Mucosa of gallbladder (tissue), 1 donor: ENCODE results near the gene TRPM6. TPM values are rescaled to one million over a fixed set of nuclear protein-coding genes. Genes with fewer than 3 reads are reported as not detected.

ENCODE experiments used
- DNase-seq: peaks from one replicate; pipeline ENCODE4 v3.0.0-alpha.2; 2020; ENCODE audit warnings: low spot score
- total RNA-seq: library from RNA; stranded (reverse); gene quantifications from one replicate; pipeline ENCODE4 v1.2.1, GENCODE V29; 2021
- donor health status: DM: no; HTN: no; CAD: no.

The TRPM6 gene
- total RNA-seq, 1 donor from 2014 or later = 0.29 TPM

DNA sequence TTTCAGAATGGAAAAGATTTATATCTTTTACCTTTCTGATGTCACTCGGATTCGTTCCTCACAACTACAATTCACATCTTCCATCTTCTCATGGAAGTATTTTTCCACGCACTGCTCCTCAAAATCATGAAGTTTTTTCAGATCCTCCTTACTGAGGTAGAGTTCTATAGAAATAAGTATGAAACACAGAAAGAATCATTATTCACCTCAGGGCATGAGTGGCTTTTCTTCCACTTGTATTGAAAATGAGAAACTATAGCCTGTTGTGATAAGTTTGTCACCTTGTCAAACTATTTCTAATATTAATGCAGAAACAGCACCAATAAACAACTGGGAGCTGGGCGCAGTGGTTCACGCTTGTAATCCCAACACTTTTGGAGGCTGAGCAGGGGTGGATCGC, 116.0 kb downstream of the TRPM6 start:
- no peak for DNase-seq

DNA sequence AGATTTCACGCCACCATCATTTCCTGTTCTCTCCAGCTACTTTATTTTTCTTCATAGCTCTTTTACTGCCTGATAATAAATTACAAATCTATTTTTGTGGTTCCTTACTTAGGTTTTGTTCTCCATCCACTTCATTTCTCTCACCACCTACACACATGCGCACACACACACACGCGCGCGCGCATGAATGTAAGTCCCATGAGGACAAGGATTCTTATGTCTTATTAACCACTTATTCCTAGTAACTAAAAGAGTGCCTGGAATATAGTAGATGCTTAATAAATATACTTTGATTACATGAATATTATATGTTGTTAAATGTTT, 116.5 kb downstream of the TRPM6 start:
- no peak for DNase-seq

DNA sequence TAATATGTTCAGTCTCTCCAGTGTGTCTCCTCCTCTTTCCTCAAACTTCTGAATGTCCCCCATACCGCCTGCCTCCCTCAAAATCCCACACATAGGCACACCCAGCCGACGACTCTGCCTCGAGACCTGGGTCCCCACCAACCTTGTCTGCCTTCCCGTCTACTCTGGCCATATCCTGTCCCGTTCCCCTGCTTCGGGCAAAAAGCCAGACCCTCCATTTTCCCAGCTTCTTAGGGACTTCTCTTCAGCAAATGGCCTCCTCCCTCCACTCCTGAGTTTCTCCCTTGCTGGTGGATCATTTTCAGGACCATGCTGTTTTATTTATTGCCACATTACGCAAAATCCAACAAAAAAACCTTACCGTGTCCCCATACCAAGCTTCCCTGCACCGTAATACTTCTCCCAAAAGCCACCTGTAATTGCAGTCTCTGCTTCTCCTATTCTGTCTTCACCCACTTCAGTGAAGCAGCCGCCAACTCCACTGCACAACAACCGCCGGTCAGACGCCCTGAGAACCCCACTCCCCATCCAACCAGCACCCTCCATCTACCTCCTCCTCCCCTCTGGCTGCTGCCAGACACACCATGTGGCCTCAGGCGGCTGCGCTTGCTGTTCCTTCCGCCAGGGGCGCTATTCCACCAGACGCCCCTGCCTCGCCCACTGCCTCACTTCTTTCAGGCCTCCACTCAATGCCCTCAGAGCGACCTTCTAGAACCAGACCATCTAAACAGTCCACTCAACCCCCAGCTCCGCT, 117.0 kb downstream of the TRPM6 start:
- DNase-seq = no peak

DNA sequence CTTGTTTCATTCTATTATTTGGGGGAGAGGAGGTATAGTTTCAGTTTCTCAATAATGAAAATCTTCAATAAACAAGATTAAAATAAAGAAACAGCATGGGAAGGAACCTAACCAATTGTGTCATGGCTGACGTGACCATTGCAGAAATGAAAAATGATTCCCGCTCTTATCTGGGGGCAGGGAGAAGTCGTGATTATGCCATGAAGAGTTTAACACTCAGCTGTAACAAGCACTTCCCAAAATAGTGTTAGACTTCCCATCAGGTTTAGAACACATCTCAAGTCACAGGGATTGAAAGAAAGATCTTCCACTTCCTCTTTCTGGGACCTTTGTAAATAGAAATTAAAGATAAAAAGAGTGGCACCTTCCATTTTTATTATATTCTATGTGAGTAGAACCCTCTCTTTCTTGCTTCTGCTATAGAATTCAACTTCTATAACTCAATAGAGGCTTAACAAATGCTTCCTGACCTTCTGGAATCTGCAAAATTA, 122.2 kb downstream of the TRPM6 start:
- no peak for DNase-seq

DNA sequence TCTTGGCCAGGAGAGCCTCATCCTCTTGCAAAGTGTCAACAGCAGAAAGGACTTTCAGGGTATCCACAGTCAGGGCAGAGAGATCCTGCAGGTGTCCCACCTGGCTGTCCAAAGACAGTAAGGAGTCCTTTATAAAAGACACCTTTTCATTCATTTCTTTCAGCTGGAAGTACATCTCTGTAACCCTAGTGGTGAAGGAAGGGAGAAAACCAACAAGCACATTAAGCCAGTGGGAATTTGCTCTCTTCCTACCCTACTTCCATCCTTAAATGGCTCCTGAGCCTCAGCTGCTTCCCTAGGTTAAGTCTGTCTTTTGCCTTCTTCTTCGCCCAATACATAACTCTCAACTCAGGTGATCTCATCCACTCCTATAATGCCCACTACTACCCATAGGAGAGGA, 124.8 kb downstream of the TRPM6 start:
- no peak for DNase-seq

DNA sequence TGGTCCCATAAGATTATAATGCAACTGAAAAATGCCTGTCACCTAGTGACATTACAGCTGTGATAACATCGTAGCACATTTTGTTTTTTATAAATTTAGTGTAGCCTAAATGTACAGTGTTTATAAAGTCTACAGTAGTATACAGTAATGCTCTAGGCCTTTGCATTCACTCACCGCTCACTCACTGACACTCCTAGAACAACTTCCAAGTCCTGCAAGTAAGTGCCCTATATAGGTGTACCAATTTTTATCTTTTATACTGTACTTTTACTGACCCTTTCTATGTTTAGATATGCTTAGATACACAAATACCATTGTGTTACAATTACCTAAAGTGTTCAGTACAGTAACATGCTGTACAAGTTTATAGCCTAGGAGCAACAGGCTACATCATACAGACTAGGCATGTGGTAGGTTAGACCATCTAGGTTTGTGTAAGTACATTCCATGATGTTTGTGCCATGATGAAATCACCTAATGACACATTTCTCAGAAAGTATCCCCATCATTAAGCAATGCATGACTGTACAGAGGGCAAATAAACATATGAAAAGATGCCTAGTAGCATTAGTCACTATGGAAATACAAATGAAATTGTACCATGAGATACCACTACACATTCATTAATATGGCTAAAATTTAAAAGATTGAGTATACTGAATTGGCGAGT, 127.6 kb downstream of the TRPM6 start:
- no peak for DNase-seq

DNA sequence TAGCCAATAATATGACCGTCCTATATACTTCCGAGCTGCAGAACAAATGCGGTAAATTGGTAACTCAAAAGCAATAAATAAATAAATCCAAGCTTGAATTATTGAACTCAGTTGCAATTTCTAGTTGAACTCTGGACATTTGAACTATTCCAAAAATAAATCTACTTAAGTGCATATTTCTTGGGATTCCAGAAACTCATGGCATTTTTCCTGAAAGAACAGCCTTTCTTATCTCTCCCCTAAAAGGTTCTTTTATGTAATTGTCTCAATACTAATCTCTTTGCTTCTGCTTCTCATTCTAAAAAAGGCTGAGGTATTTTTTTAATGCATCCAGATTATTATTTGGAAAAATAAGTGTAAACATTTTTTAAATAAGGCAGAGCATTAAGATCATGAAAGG, 131.7 kb downstream of the TRPM6 start:
- DNase-seq = no peak

DNA sequence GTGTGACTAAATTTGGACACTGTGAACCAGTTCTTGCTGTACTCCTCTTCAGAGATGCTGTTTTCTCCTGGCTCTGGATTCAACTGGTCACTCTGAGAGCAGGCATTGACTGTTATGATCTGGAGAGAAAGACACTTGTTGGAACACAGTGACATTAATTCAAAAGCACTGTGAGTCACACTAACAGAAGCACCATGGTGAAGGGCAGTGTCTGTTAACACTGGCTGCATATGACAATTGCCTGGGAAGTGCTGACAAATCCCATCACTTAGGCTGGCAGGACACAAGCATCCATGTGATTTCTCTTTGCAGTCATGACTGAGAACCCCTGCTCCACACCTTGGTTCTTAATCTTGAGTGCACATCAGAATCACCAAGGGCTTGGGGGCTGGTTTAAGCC, 132.4 kb downstream of the TRPM6 start:
- DNase-seq = no peak

DNA sequence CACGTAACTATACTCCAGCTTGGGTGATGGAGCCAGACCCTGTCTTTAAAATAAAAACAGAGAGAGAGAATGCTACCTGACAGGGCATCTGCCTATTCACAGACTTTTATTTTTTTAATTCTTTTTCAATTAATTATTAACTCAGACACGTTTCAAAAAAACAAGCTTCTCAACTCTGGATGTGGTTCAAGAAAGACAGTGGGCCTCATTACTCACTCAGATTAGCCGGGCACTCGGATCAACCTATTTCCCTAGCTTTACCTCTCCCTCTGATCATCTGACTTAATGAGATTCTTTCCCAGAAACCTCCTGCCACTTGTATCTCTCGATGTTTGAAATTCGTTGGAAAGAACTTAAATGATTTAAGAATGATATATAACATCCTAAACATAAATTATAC, 134.1 kb downstream of the TRPM6 start:
- DNase-seq = no peak

DNA sequence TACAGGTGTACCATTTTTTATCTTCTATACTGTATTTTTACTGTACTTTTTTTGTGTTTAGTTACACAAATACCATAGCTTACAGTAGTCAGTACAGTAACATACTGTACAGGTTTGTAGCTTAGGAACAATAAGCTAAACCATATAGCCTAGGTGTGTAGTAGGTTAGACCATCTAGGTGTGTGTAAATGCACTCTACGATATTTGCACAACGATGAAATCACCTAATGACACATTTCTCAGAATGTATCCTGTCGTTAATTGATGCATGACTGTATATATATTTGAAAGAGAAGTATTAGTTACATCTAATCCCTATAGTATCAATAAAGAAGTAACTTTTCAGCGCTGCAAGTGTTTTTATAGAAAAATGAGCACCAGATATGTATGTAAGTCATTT, 138.8 kb downstream of the TRPM6 start:
- no peak for DNase-seq

DNA sequence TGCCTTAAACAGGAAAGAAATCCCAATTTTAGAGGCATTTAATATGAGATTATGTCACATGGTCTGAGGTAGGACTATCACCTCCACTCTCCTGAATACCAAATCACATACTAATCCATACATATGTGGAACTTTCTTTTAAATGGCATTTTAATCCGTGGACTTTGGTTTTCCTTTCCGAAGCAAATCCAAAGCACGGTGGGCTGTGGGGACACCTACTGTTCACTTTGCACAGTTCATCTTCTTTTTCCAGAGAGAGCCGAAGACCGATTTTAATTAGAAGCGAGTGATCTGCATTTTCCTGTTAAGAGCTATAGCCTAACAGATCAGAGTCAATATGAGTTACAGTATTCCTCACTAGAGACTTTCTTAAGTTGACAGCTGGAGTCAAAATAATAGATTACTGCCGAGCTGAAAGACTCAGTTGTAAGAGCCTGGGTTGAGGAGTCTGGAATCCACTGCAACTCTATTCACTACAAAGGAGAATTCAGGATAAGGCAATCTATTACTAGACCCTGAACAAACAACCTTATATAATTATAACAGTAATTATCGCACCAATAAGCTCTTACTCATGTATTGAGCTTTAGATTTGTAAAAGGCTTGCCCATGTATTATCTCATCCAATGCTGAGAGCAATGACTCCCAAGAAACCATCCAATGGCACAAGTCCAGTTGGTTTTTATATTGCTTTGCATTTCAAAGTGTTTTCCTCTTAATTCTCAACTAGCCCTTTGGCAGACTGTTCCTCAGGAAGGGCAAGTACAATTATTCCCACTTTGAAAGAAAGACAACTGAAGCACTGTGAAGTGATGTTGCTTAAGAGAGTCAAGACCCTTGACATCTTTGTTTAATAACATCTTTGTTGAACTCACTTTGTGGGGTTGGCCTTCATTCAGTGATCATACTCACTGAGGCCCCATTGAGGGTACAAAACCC, 144.7 kb downstream of the TRPM6 start:
- DNase-seq = no peak

DNA sequence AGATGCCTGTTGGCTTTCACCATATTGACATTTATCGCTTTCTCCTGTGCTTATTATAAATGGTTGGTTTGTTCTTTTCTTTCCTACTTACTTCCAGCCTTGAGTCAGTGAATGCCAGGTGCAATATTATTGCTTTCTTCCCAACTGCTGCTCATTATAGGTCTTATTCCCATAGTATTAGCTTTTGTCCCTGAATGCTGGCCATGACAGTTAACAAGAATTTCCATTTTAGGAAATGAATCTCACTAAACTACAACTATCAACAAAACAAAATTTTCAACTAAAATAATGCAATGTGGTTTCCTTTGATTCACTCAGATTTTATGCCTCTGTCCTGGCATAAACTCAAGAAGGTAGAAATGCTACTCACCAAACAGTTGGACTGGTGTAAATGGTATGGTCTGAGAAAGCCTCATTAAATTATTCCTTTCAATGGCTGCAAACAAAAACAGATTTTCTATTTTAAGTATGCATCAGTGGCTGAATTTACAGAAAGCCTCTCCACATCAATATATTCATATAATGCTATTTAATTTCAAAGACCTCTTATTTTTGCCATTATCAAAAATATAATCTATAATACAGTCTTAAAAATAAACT, 145.4 kb downstream of the TRPM6 start:
- no peak for DNase-seq

DNA sequence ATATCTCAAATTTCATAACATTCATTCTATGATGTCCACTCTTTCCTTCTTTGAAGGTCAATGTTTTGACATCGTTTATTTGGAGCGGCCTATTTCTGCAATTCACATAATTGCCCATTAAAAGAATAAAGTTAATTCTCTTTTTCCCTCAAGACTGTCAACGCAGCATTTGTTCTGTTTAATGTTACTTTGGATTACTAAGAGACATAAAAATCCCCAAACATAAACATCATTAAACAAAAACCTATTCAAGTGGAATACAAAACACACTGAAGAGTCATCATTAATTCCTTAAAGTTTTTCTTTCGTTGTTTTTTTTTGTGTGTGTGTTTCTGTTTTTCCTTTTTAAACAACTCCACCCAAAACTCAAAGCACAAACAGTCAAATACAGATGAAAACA, 151.1 kb downstream of the TRPM6 start:
- no peak for DNase-seq

DNA sequence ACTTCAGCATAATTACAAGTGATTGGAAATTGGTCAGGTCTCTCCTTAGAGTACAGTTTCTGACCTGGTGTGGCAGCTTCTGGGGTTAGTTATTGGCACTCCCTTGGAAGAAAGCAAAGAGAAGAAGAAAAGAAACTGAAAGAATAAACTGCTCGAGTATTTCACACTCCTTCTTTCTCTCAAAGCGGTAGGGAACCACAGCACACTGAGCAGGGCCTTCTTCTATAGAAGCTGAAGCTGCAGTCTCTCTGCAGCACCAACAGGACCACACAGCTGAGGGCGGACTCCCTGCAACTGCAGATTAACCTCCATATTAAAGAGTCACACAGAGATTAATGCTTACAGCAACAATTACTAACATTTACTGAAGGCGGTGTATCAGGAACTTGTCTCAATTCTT, 152.0 kb downstream of the TRPM6 start:
- DNase-seq = no peak

DNA sequence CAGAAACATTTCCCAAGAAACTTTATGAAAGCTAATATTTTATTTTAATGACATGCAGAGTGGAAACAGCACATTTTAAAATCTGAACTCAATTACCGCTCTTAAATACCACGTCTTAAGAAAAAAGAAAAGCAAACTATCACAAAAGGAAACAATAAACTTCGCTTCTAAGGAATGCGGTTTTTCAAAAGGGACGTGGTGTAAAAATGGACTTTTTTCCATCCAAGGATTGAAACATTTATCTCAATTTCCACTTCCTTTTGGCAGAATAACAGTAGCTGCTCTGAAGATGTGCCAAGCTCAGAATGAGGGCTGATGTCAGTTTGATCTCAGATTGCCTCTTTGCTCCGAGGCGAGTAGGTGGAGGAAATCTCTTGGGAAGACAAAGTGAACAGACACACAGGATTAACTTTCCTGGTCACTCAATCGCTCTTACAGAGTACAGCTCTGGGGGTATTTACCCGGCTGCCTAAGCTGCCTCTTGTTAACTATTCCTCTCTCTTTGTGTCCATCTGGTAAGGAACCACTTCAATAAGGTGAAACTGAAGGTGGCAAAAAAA, 158.5 kb downstream of the TRPM6 start:
- no peak for DNase-seq

DNA sequence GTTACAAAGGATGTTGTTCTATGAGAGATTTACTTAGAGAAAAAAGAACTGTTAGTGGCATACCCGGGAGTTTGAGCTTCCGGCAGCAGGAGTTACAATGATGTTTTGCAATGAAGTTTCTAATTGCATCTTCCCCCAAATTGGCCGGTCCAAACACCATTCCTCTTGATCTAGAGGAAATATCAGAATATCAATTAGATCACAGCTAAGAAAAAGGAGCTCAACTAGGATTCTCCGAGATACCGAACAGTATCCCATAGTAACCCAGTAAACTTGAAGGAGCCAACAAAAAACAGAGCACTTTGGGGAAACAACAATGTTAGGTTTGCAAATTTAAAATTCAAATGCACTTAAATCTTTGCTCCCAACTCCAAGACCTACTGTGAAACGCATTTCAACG, 159.5 kb downstream of the TRPM6 start:
- no peak for DNase-seq

DNA sequence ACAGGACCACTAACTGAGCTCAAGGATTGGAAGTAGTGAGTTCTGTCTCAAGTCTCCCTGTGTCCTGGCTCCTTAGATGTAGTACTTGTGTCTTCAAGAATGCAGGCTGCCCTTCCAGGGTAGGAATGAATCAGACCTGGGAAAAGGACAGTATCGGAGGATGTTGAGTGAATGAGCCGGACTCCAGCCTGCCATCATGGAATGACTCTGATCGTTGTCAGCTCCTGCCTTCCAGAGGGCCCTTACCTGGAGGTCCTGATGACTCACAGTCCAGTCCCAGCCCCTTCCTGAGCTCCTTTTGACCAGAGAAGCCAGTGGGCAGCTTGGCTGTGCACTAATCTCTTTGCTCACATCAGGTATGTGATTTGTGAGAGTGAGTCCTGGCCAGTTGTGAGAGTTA, 161.1 kb downstream of the TRPM6 start:
- DNase-seq = no peak

DNA sequence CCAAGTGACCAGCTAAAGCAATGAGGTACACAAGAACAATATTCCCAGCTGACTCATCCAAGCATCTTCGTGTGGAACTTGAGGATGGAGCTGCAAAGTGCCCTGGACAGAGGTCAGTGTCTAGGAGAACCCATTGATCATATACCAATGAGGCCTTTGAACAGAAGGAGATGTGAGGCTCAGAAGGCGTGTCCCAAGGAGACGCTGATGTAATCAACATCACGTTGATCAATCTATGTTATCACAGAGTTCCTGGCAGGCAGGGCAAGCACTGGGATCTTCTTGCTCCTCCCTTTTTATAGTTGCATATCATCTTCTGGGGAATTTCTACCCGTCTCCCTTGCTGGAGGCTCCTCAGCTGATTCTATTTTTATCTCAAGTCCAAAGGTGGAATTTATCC, 163.4 kb downstream of the TRPM6 start:
- DNase-seq = no peak

DNA sequence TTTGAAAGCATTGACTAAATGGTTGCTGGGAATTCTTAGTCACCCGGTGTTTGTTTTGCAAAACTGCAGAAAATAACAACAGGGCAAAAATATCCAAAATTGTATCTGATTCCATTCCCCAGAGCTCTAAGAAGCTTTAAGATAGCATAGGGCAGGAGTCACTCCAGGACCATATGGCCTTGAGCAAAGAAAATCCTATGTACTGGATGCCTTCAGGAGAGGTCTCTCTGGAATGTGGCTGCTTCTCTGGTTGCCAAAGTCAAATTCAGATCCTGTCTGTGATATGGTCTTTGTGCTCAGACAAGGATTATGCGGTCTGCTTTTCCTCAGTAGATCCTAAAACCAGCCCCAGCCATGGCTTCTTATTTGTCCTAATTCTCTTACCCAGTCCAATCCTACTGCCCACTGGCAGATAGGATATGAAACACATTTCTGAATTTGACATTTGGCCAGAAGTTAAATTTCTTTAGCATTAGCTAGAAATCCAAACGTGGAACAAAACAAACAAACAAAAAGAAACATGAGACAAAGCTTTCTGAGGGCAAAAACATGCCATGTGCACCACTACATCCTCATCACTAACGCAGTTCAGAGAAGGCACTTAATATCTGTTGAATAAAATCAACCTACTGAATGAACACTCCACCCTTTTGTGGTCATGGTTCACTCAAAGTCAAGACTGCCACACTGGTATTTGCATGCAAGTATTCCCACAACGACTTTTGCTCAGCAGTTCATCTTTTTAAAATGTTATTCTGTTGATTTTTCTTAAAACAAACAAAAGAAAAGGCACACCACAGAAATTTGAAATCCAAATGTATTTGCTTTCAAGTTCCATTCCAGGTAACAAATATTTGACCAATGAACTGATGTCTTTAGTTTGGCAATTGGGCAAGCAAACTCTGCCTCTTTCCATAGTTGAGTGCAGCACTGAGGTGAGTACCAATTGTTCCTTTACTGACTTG, 165.7 kb downstream of the TRPM6 start:
- no peak for DNase-seq

DNA sequence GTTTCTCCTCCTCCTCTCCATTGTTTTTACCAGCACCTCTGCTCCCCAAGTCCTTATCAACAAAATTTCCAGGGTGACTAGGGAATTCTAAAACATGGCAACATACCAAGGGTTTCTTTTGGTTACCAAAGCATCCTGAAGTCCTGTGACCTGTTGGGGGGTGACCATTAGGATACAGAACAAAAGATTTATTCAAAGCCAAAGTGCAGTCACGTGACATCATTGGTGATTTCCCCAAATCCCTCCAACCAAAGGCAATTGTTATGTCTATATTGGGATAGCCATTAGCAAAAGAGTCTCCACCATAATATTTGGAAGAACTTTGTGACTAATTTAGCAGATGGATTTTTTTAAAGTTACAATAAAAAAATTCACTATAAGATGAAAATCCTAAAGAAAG, 168.4 kb downstream of the TRPM6 start:
- no peak for DNase-seq

DNA sequence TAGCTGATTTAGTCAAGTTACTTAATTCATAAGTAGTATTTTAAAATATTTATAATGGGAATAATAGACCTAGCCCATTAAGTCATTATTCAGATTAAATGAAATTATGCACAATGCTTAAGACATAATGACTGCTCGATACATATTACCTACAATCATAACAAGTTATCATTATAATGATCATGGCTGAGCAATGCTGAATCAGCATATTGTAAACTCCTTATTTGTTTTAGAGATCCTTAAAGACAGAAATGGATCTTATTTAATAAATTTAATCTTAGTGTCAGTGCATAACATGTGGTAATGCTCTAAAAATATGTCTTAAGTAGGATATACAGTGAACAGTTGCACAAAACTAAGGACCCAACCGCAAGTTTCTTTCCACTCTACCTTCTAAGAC, 169.0 kb downstream of the TRPM6 start:
- no peak for DNase-seq
